HepG2 (cell line): ENCODE measurements around the gene MAP3K19. TPM values are rescaled to one million over a fixed set of nuclear protein-coding genes. Genes with fewer than 3 reads are reported as not detected.

Experiments used
- CREB3 ChIP-seq: sonication (generic); formaldehyde crosslinking; IDR thresholded peaks from 2 replicates; pipeline ENCODE4 v1.5.0; 2020; ENCODE audit warnings: missing genetic modification reagents
- GATA4 ChIP-seq: sonication (generic); IDR thresholded peaks from 2 replicates; pipeline ENCODE4 v1.6.1; 2016; ENCODE audit warnings: antibody characterized with exemption, low read depth, borderline replicate concordance
- HMGXB3 ChIP-seq: sonication (generic); formaldehyde crosslinking; IDR thresholded peaks from 2 replicates; pipeline ENCODE4 v1.4.0; 2020; ENCODE audit warnings: missing genetic modification reagents, borderline replicate concordance
- HNRNPLL ChIP-seq: fragments of 200-400 bp; formaldehyde crosslinking; IDR thresholded peaks from 2 replicates; pipeline ENCODE4 v1.6.1; 2017; ENCODE audit warnings: mild to moderate bottlenecking, low read depth, low read length; ENCODE audit not compliant: poor library complexity, severe bottlenecking
- MAFF ChIP-seq: IDR thresholded peaks from 2 replicates; pipeline ENCODE4 v1.6.1; 2011; ENCODE audit warnings: low read depth, low read length, improper control_type of control experiment
- PAXIP1 ChIP-seq: sonication (generic); formaldehyde crosslinking; conservative IDR thresholded peaks from 2 replicates; pipeline ENCODE4 v1.4.0; 2020; ENCODE audit warnings: mild to moderate bottlenecking, missing genetic modification reagents, moderate library complexity
- PHF21A ChIP-seq: sonication (generic); formaldehyde crosslinking; IDR thresholded peaks from 2 replicates; pipeline ENCODE4 v1.5.0; 2020; ENCODE audit warnings: mild to moderate bottlenecking, missing genetic modification reagents
- ZBTB1 ChIP-seq: sonication (generic); formaldehyde crosslinking; IDR thresholded peaks from 2 replicates; pipeline ENCODE4 v1.4.0; 2020; ENCODE audit warnings: missing genetic modification reagents, borderline replicate concordance
- ZBTB10 ChIP-seq: sonication (generic); formaldehyde crosslinking; IDR thresholded peaks from 2 replicates; pipeline ENCODE4 v1.4.0; 2020; ENCODE audit warnings: missing genetic modification reagents, borderline replicate concordance
- ZBTB2 ChIP-seq: sonication (generic); formaldehyde crosslinking; IDR thresholded peaks from 2 replicates; pipeline ENCODE4 v1.8.0; 2022; ENCODE audit warnings: low read depth, missing genetic modification reagents
- ZFP36L2 ChIP-seq: sonication (generic); formaldehyde crosslinking; IDR thresholded peaks from 2 replicates; pipeline ENCODE4 v1.4.0; 2020; ENCODE audit warnings: missing genetic modification reagents
- ZNF160 ChIP-seq: sonication (generic); formaldehyde crosslinking; IDR thresholded peaks from 2 replicates; pipeline ENCODE4 v1.8.0; 2022; ENCODE audit warnings: mild to moderate bottlenecking, inconsistent platforms, missing genetic modification reagents
- ZNF367 ChIP-seq: sonication (generic); formaldehyde crosslinking; IDR thresholded peaks from 2 replicates; pipeline ENCODE4 v1.4.0; 2020; ENCODE audit warnings: missing genetic modification reagents, borderline replicate concordance
- ZNF850 ChIP-seq: sonication (generic); formaldehyde crosslinking; conservative IDR thresholded peaks from 2 replicates; pipeline ENCODE4 v1.9.0; 2021; ENCODE audit warnings: mild to moderate bottlenecking, missing genetic modification reagents
- polyA plus RNA-seq, 8 experiments: library from polyadenylated mRNA; depleted of rRNA in 3 of 8; stranded (reverse) in 7 of 8; unstranded in 1 of 8; fragments of >200 nt; fragmentation: Illumina TruSeq in 4 of 8; extraction: Trizol in 4 of 8; gene quantifications; 2 replicates each; pipeline versions ENCODE4 v1.2.1 to v1.2.3, GENCODE V29; 2011 to 2016; ENCODE audit warnings: low read depth in 4 of 8, missing spikeins in 1 of 8, mixed read lengths in 1 of 8; ENCODE audit not compliant: insufficient read depth in 1 of 8
- total RNA-seq, 5 experiments: library from RNA; depleted of rRNA; stranded (reverse); fragments of >200 nt; fragmentation: Illumina TruSeq; extraction: Trizol; gene quantifications; 2 replicates each; pipeline ENCODE4 v1.2.3, GENCODE V29; 2016; ENCODE audit warnings: low read depth in 1 of 5

The MAP3K19 gene
- total and polyA plus RNA-seq, 2 of the 13 experiments (the other 11 are each of a cell fraction or from before 2014, with no cell fraction given): not detected

GRCh38 chr2:134918526-134919340 lies 128.5 kb downstream of the MAP3K19 start, which contains the start of gene CCNT2 (continued):
- TF ChIP-seq ZBTB2 (CRISPR knock-in tag) (peak; percentile 99), HMGXB3 (CRISPR knock-in tag) (0 out of 2 replicates have a peak, but pooled peaks have one; percentile 16), PAXIP1 (CRISPR knock-in tag) (no peak; the same call in 1 of the 2 replicates), ZNF367 (CRISPR knock-in tag) (no peak; the same call in 1 of the 2 replicates), ZFP36L2 (CRISPR knock-in tag) (no peak), ZNF160 (CRISPR knock-in tag) (peak; percentile 86), GATA4 (no peak), ZBTB10 (CRISPR knock-in tag) (no peak), ZBTB1 (CRISPR knock-in tag) (no peak), CREB3 (CRISPR knock-in tag) (no peak; the same call in 1 of the 2 replicates), HNRNPLL (peak; percentile 66), ZNF850 (CRISPR knock-in tag) (0 out of 2 replicates have a peak, but pooled peaks have one; percentile 75), PHF21A (CRISPR knock-in tag) (peak; percentile 64), MAFF (no peak)
